Measurements from ENCODE around the gene IQSEC1. TPM values are rescaled to one million over a fixed set of nuclear protein-coding genes. Genes with fewer than 3 reads are reported as not detected.

The IQSEC1 gene
- polyA plus RNA-seq, 3 donors: 17.7 to 61.7 (median 30.3) TPM

GRCh38 chr3:12941495-12942023, 131.7 kb downstream of the IQSEC1 start:
- Histone ChIP-seq H2AFZ (ENCODE audit: insufficient read depth, low read depth, low read length, poor library complexity, severe bottlenecking) (no peak overlapping the region), H3K4me3 (replicated peaks in 1 of 3; ENCODE audit: low read depth in 2 of 3, low read length in 3 of 3) (no peak overlapping the region), H3K4me2 (replicated peaks; ENCODE audit: extremely low read depth, low read length, poor library complexity, severe bottlenecking) (no peak overlapping the region), H3K9me3 (replicated peaks in 1 of 2; ENCODE audit: control insufficient read depth in 1 of 2, insufficient read depth in 1 of 2, low read length in 2 of 2) (no peaks in the 10 kb centered on the region), H3K4me1 (ENCODE audit: control insufficient read depth in 1 of 2, insufficient read depth in 2 of 2, low read length in 2 of 2) (no peaks in the 10 kb centered on the region), H3K27me3 (ENCODE audit: control insufficient read depth in 2 of 2, insufficient read depth in 2 of 2, low read length in 2 of 2) (no peaks in the 10 kb centered on the region), H4K20me1 (ENCODE audit: insufficient read depth, low read length) (peaks cover 100% of the 10 kb centered on the region), H3K27ac (ENCODE audit: low read depth in 1 of 2, low read length in 2 of 2) (no peak overlapping the region), H3K79me2 (ENCODE audit: insufficient read depth, low read length) (peaks cover 36% of the 10 kb centered on the region), H3K9ac (ENCODE audit: insufficient read depth, low read length, poor library complexity, severe bottlenecking) (no peak overlapping the region), H3K36me3 (replicated peaks in 1 of 2; ENCODE audit: control insufficient read depth in 1 of 2, insufficient read depth in 2 of 2, low read length in 2 of 2) (peaks cover 80 to 98% of the 10 kb centered on the region in 2 donors)
- Mint-ChIP-seq H3K27me3 (ENCODE audit: low read depth in 3 of 3) (no peaks in the 10 kb centered on the region), H3K4me1 (peaks cover 3% of the 10 kb centered on the region), H3K9me3 (peaks cover 0 to 2% (median 0%) of the 10 kb centered on the region in 7 donors), H3K36me3 (peaks cover 79 to 92% of the 10 kb centered on the region in 2 donors), H3K4me3 (no peak overlapping the region), H3K27ac (no peak overlapping the region)
- intact Hi-C loops (cut with micrococcal nuclease): no loop called here
- no peak for DNase-seq
- TF ChIP-seq CTCF (IDR thresholded peaks at IDR 0.05): no peak
- 94% methylated on average over 20 of the region's 26 CpGs for WGBS (ENCODE audit: insufficient coverage)

GRCh38 chr3:12940854-12941253, 132.4 kb downstream of the IQSEC1 start:
- no peaks in the 10 kb centered on the region for H3K27me3 ChIP-seq (ENCODE audit: control insufficient read depth in 2 of 2, insufficient read depth in 2 of 2, low read length in 2 of 2)
- H3K4me1 Mint-ChIP-seq: no peaks in the 10 kb centered on the region
- no peak overlapping the region for H2AFZ ChIP-seq (ENCODE audit: insufficient read depth, low read depth, low read length, poor library complexity, severe bottlenecking)
- intact Hi-C loops (cut with micrococcal nuclease): no loop called here
- peaks cover 100% of the 10 kb centered on the region for H4K20me1 ChIP-seq (ENCODE audit: insufficient read depth, low read length)
- H3K27ac ChIP-seq (ENCODE audit: low read depth in 1 of 2, low read length in 2 of 2): no peak overlapping the region
- no peaks in the 10 kb centered on the region for H3K4me1 ChIP-seq (ENCODE audit: control insufficient read depth in 1 of 2, insufficient read depth in 2 of 2, low read length in 2 of 2)
- H3K79me2 ChIP-seq (ENCODE audit: insufficient read depth, low read length): peaks cover 29% of the 10 kb centered on the region
- H3K4me2 ChIP-seq (replicated peaks; ENCODE audit: extremely low read depth, low read length, poor library complexity, severe bottlenecking): no peak overlapping the region
- 96% methylated on average over 3 of the region's 6 CpGs for WGBS (ENCODE audit: insufficient coverage)
- no peak for TF ChIP-seq CTCF (IDR thresholded peaks at IDR 0.05)
- H3K4me3 ChIP-seq (replicated peaks in 1 of 3; ENCODE audit: low read depth in 2 of 3, low read length in 3 of 3): no peak overlapping the region
- no peak overlapping the region for H3K4me3 Mint-ChIP-seq
- no peaks in the 10 kb centered on the region for H3K27me3 Mint-ChIP-seq (ENCODE audit: low read depth in 3 of 3)
- peak overlapping the region in 1 of 7 donors; percentile 12 for H3K27ac Mint-ChIP-seq
- peaks cover 0 to 2% (median 0%) of the 10 kb centered on the region in 7 donors for H3K9me3 Mint-ChIP-seq
- no peaks in the 10 kb centered on the region for H3K9me3 ChIP-seq (replicated peaks in 1 of 2; ENCODE audit: control insufficient read depth in 1 of 2, insufficient read depth in 1 of 2, low read length in 2 of 2)
- H3K36me3 ChIP-seq (replicated peaks in 1 of 2; ENCODE audit: control insufficient read depth in 1 of 2, insufficient read depth in 2 of 2, low read length in 2 of 2): peaks cover 87 to 98% of the 10 kb centered on the region in 2 donors
- no peak overlapping the region for H3K9ac ChIP-seq (ENCODE audit: insufficient read depth, low read length, poor library complexity, severe bottlenecking)
- peaks cover 79 to 94% of the 10 kb centered on the region in 2 donors for H3K36me3 Mint-ChIP-seq
- no peak for DNase-seq
